ENCODE measurements around the gene RAPGEFL1. TPM values are rescaled to one million over a fixed set of nuclear protein-coding genes. Genes with fewer than 3 reads are reported as not detected.
A peak's percentile ranks its signal among the peaks of the same experiment; 100 is the strongest.
"Not testable (repeated sequence)": the region's sequence is repeated elsewhere in the genome, so short reads cannot be mapped to it uniquely, and the experiment has no call there.

RAPGEFL1 gene
- total RNA-seq, 3 donors from 2014 or later (not counting 1 experiment from before 2014, with no cell fraction given), result 4.7 to 9.0 (median 6.7) TPM

DNA sequence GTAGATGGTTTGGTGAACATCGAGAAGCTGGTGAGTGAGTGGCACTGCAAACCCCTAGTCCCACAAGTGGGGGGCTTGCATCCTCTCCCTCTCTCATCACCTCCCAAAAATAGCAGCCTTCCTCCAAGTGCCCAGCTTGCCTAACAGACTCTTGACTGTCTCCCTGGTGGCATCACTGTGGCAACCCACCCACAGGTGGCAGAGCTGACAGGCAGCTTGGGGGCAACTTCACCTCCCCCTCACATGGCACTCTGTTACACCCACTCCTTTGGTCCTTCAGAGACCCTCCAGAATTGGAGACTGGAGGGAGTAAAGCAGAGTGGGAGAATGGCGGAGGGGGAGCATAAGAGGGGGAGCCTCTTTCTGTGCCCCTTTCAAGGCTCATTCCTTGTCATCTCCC, 15.7 kb downstream of the RAPGEFL1 start:
- Mint-ChIP-seq H3K27ac (no peak overlapping the region), H3K4me1 (no peaks in the 10 kb centered on the region), H3K9me3 (no peaks in the 10 kb centered on the region), H3K4me3 (peak overlapping the region; percentile 42), H3K27me3 (ENCODE audit: low read depth in 2 of 2) (peaks cover 0 to 7% of the 10 kb centered on the region in 2 donors), H3K36me3 (no peaks in the 10 kb centered on the region)
- DNase-seq (no peak), ATAC-seq (no peak)
- intact Hi-C loops (cut with micrococcal nuclease), result no loop called here
- no peak overlapping the region for H3K4me3 ChIP-seq (ENCODE audit: low read length)
- peaks cover 15% of the 10 kb centered on the region for H3K4me1 ChIP-seq (ENCODE audit: control insufficient read depth, insufficient read depth, low read length)
- H3K27me3 ChIP-seq (ENCODE audit: control insufficient read depth, insufficient read depth, low read length), result no peaks in the 10 kb centered on the region
- WGBS (ENCODE audit: insufficient coverage), result 93% methylated on average over 2 of the region's 2 CpGs
- H3K36me3 ChIP-seq (ENCODE audit: control insufficient read depth, insufficient read depth, low read length), result no peaks in the 10 kb centered on the region
- TF ChIP-seq CTCF (IDR thresholded peaks at IDR 0.05), result no peak
- no peak overlapping the region for H3K27ac ChIP-seq (ENCODE audit: low read length)
- no peaks in the 10 kb centered on the region for H3K9me3 ChIP-seq (ENCODE audit: control insufficient read depth, insufficient read depth, low read length)

- H3K36me3 Mint-ChIP-seq, result no peaks in the 10 kb centered on the region
- H3K27ac Mint-ChIP-seq, result no peak overlapping the region
- H3K4me3 Mint-ChIP-seq, result no peak overlapping the region
- Histone ChIP-seq H3K9me3 (ENCODE audit: control insufficient read depth, insufficient read depth, low read length) (no peaks in the 10 kb centered on the region), H3K4me1 (ENCODE audit: control insufficient read depth, insufficient read depth, low read length) (peaks cover 15% of the 10 kb centered on the region), H3K27me3 (ENCODE audit: control insufficient read depth, insufficient read depth, low read length) (no peaks in the 10 kb centered on the region), H3K27ac (ENCODE audit: low read length) (no peak overlapping the region), H3K36me3 (ENCODE audit: control insufficient read depth, insufficient read depth, low read length) (no peaks in the 10 kb centered on the region), H3K4me3 (ENCODE audit: low read length) (no peak overlapping the region)
- H3K4me1 Mint-ChIP-seq, result no peaks in the 10 kb centered on the region
- ATAC-seq, result no peak
- TF ChIP-seq CTCF (IDR thresholded peaks at IDR 0.05), result no peak
- H3K27me3 Mint-ChIP-seq (ENCODE audit: low read depth in 2 of 2), result peaks cover 0 to 10% of the 10 kb centered on the region in 2 donors
- H3K9me3 Mint-ChIP-seq, result no peaks in the 10 kb centered on the region
- WGBS (ENCODE audit: insufficient coverage), result no CpG with 5 or more reads among the region's 2 CpGs
- no peak for DNase-seq
- intact Hi-C loops (cut with micrococcal nuclease), result no loop called here
Measured at GRCh38 chr17:40194821-40195220, 17.6 kb downstream of the RAPGEFL1 start.

GRCh38 chr17:40197550-40197949, 20.3 kb downstream of the RAPGEFL1 start:
- DNase-seq (no peak), ATAC-seq (no peak)
- Histone ChIP-seq H3K27me3 (ENCODE audit: control insufficient read depth, insufficient read depth, low read length) (no peaks in the 10 kb centered on the region), H3K36me3 (ENCODE audit: control insufficient read depth, insufficient read depth, low read length) (no peaks in the 10 kb centered on the region), H3K9me3 (ENCODE audit: control insufficient read depth, insufficient read depth, low read length) (no peaks in the 10 kb centered on the region), H3K4me3 (ENCODE audit: low read length) (no peak overlapping the region), H3K27ac (ENCODE audit: low read length) (no peak overlapping the region), H3K4me1 (ENCODE audit: control insufficient read depth, insufficient read depth, low read length) (no peaks in the 10 kb centered on the region)
- intact Hi-C loops (cut with micrococcal nuclease), result no loop called here
- TF ChIP-seq CTCF (IDR thresholded peaks at IDR 0.05), result no peak
- no peaks in the 10 kb centered on the region for H3K9me3 Mint-ChIP-seq
- H3K27ac Mint-ChIP-seq, result no peak overlapping the region
- no peaks in the 10 kb centered on the region for H3K36me3 Mint-ChIP-seq
- H3K27me3 Mint-ChIP-seq (ENCODE audit: low read depth in 2 of 2), result peaks cover 0 to 6% of the 10 kb centered on the region in 2 donors
- no peak overlapping the region for H3K4me3 Mint-ChIP-seq
- no peaks in the 10 kb centered on the region for H3K4me1 Mint-ChIP-seq
- no CpG with 5 or more reads among the region's 1 CpG for WGBS (ENCODE audit: insufficient coverage)

- H3K27ac ChIP-seq (ENCODE audit: low read length); H3K27me3 ChIP-seq (ENCODE audit: control insufficient read depth, insufficient read depth, low read length); H3K36me3 Mint-ChIP-seq; H3K27me3 Mint-ChIP-seq (ENCODE audit: low read depth in 2 of 2); H3K4me3 ChIP-seq (ENCODE audit: low read length); H3K9me3 ChIP-seq (ENCODE audit: control insufficient read depth, insufficient read depth, low read length); H3K4me3 Mint-ChIP-seq; H3K4me1 ChIP-seq (ENCODE audit: control insufficient read depth, insufficient read depth, low read length); H3K9me3 Mint-ChIP-seq; H3K27ac Mint-ChIP-seq; H3K36me3 ChIP-seq (ENCODE audit: control insufficient read depth, insufficient read depth, low read length); intact Hi-C loops (cut with micrococcal nuclease); H3K4me1 Mint-ChIP-seq: not testable (repeated sequence)
- DNase-seq (peak in 1 of 2 donors; percentile 37), ATAC-seq (peak in 1 of 3 donors; percentile 27)
- 61% methylated on average over 8 of the region's 8 CpGs for WGBS (ENCODE audit: insufficient coverage)
Measured at GRCh38 chr17:40197965-40198456, 20.7 kb downstream of the RAPGEFL1 start.
